Measurements from ENCODE around the gene CHMP4B.
A peak's percentile ranks its signal among the peaks of the same experiment; 100 is the strongest.
"Not testable (repeated sequence)": the region's sequence is repeated elsewhere in the genome, so short reads cannot be mapped to it uniquely, and the experiment has no call there.

Gene CHMP4B

DNA sequence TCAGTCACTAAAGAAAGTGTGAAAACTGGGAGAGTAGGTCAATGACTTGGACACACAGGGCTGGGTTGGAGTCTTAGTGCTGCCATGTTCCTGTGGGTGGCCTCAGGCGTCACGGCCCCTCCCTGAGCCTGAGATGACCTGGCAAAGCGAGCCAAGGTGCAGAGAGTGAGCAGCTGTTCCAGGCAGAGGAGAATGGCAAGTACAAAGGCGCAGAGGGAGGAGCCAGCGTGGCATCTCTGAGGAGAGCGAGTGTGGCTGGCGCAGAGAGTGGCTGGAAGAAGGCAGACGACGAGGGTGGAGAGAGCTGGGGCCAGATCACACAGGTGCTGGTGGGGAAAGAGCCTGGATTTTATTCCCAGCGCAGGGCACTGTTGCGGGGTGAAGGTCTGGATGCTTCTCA lies 20.6 kb upstream of the CHMP4B start:
- no peak for DNase-seq

DNA sequence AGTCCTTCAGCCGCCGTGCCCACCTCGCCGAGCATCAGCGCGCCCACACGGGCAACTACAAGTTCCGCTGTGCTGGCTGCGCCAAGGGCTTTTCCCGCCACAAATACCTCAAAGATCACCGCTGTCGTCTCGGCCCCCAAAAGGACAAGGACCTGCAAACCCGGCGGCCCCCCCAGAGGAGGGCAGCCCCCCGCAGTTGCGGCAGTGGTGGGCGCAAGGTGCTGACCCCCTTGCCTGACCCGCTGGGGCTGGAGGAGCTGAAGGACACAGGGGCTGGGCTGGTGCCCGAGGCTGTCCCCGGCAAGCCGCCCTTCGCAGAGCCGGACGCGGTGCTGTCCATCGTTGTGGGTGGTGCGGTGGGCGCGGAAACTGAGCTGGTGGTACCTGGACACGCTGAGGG lies 20.1 kb upstream of the CHMP4B start:
- no peak for DNase-seq

GRCh38 chr20:33791540-33791939 lies 19.6 kb upstream of the CHMP4B start:
- DNase-seq: no peak

DNA sequence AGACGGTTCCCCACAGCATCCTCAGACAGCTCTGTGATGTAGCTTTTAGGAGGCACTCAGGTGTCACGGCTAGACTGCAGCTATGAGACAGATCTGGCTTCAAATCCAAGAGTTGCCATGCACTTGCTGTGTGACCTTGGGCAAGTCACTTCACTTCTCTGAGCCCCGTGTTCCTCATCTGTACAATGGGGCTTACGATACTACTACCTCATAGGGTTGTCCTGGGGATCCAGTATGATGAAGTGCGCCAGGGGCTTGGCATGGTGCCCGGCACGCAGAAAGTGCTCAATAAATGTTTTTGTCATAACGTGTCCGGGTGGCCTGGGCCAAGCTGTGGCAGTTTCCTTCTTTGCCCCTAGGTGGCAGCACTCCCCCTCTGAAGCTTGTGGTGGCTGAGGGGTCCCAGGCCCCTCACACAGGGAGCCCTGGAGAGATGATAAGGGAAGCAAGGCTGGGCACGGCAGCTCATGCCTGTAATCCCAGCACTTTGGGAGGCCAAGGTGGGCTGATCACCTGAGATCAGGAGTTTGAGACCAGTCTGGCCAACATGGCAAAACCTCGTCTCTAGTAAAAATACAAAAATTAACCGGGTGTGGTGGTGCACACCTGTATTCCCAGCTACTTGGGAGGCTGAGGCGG lies 19.1 kb upstream of the CHMP4B start:
- DNase-seq: peak; percentile 25 to 26

GRCh38 chr20:33792598-33792989 lies 18.6 kb upstream of the CHMP4B start:
- not testable (repeated sequence) for DNase-seq

GRCh38 chr20:33793011-33793931 lies 17.9 kb upstream of the CHMP4B start:
- DNase-seq: peak in 1 of 2 donors; percentile 35

- DNase-seq: no peak
These were observed 14.8 kb upstream of the CHMP4B start for GRCh38 chr20:33796263-33796906.

- no peak for DNase-seq
These were observed 14.1 kb upstream of the CHMP4B start for GRCh38 chr20:33796907-33797544.

DNA sequence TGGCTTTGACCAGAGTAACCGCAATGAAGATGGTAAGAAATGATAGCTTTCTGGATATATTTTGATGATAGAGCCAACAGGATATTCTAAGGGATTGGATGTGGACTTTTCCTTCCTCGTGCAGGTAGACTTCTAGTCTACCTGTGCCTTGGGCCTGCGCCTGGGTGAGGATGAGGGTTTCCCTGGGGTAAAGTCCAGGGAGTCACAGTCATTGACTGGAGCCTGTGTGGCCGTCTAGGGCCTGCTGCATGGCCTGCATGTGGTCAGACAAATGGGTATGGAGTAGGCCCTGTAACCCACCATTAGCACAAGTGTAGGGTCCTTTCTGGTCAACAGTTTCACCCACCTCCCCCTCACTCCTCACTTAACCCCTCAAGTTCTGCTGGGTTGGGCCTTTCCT lies 12.7 kb upstream of the CHMP4B start:
- no peak for DNase-seq

- DNase-seq: no peak
These were observed 7.2 kb upstream of the CHMP4B start for GRCh38 chr20:33803921-33804337.

DNA sequence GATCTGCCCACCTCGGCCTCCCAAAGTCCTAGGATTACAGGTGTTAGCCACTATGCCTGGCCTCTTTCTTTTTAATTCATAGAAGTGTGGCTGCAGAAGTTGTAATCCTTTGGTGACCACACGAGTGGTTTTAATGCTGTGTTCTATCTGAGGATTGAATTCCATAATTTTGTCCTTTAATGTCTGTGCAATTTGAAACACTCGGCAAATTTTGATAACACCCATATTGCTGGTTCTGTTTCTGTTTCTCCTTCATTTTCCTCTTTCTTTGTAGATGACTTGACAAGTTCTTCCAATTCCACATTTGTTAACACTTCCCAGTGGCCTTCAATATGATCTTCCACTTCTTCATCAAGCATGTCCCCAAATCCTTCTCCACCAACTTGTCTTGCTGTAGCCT lies 2.8 kb upstream of the CHMP4B start:
- DNase-seq: no peak

DNA sequence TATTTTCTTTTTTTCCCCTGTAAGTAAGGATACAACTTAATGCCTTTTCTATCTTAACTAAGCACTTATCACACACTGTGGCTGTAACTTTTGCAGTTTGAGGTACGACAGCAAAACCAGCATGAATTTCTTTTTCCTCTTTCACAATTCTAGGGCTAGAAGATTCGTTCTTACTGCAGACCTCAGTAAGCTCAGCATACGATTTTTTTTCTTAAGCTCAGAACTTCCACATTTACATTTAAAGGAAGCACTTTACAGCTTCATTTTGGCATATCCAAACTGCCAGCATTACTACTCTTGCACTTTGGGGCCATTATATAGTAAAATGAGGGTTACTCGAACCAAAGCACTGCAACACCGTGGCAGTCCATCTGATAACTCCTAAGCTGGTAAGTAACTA lies 889 bp upstream of the CHMP4B start:
- DNase-seq: peak; percentile 6 to 62

- DNase-seq: peak in 1 of 2 donors; percentile 29
These were observed 616 bp downstream of the CHMP4B start for GRCh38 chr20:33811776-33812151.

DNA sequence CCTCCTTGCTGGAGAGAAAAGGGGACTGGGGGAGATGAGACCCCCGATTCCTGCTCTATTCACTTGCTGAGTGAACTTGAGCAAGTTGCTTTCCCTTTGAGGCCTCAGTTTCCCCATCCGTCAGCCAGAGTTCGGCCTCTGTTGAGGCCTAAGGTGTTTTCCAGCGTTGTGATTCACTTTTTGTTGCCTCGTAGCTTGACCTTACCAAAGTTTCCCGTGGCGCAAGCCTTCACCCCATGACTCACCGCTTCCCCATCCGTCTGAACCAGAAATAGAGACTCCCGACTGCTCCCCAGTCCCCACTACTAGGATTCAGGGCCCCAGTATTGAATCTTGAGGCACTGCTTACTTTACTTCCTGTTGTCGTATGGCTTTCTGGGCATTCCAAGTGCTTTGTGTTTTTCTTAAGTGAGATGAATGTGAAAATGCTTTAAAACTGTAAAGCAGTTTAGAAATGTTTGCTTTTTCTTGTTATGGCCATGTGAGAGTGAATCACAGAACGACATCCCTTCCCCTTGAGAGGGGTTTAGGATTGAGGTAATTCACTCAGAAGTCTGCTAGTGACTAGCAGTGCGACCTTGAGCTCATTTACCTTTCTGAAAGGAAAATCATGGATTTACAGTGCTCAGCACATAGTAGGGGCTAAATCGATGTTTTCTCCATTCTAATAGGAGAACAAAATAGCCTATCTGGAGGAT lies 1.2 kb downstream of the CHMP4B start:
- DNase-seq: peak; percentile 89 to 93

DNA sequence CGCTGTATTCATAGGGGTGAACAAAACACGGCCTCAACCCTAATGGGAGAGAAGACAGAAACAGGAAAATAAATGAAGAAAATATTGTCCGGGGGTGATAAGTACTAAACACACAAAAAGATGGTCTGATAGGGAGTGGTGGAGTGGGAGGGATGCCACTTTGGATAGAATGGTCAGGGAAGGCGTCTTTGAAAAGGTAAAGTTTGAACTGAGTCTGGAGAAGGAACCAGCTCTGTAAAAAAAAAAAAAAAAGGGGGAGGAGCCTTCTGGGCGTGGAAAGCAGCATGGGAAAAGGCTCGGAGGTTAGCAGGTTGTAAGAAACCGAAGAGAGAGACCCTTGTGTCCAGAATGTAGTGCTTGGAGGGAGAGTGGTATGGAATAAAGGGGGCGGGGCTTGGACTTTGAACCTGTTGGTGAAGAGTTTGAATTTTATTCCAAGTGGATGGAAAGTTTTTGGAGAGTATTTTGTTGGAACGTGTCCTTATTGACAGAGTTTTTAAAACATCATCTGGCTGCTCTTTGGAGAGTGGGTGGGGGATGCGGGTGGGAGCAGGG lies 1.8 kb downstream of the CHMP4B start:
- peak; percentile 21 to 49 for DNase-seq

GRCh38 chr20:33814238-33814712 lies 3.1 kb downstream of the CHMP4B start:
- no peak for DNase-seq

DNA sequence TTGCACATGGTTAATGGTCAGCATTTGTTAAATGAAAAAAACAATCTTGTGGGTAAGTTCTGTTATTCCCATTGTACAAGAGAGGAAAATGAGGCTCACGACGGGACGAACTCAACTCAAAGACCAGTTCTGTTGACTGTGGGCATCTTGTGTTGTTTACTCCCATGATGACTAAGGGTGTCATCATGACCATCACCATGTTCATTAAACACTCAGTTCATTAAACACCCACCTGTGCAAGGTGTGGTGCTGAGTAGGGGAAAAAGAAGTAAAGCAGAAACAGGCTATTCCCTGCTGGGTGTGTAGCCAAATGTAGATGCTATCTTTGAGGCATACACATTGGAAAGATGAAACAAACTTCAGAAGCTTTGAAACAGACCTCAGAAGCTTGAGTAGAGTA lies 4.5 kb downstream of the CHMP4B start:
- no peak for DNase-seq

DNA sequence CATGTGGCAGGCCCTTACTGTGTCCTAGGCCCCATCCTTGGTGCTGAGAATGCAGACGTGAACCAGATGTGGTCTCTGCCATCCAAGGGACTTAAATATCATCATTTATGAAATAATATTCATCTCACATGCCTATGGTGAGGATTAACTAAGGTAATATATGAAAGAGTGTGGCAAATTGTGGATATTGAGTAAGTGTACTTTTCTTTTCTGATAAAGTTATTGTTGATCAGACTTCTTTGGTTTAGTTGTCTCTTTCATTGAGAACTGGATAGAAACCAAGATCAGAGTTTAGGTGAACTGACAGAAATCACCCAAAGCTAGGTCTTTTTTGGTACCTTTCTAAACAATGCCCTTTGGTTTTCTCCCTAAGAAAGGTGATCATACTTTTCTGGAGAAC lies 5.0 kb downstream of the CHMP4B start:
- DNase-seq: no peak

GRCh38 chr20:33817411-33817810 lies 6.3 kb downstream of the CHMP4B start:
- DNase-seq: no peak

- no peak for DNase-seq
These were observed 8.3 kb downstream of the CHMP4B start for GRCh38 chr20:33819456-33819855.

DNA sequence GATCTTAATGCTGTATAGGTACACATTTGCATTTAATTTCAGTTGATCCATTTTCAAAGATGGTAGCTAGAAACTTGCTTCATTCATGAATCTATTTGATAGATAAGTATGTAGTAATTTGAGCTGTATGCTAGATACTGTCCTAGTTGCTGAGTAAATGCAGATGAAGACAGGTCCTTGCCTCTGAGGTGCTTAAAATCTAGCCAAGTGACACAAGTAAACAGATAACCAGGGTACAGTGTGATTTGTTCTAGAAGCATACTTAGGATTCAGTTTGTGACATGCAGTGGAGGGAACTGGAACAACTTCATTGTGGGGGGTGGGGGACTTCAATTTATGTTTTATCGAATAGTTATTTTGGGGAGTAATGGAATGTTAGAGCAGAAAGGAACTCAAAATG lies 9.2 kb downstream of the CHMP4B start:
- DNase-seq: no peak

DNA sequence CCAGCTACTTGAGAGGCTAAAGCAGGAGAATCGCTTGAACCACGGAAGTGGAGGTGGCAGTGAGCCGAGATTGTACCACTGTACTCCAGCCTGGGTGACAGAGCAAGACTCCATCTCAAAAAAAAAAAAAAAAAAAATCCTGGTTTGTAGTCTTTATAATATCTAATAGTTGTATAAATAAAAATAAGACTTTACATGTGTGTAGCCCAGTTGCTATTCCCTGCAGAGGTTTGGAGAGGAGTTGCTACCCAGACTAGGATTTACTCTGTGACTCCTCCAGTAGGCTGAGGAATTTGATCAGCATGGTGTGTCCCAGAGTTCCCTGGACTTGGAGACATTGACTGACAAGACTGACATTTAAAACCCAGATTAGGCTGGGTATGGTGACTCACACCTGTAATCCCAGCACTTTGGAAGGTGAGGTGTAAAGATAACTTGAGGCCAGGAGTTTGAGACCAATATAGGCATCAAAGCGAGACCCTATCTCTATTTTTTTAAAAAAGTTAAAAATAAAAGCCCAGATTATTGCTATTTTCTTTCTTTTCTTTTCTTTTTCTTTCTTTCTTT lies 10.2 kb downstream of the CHMP4B start:
- no peak for DNase-seq
